Breast epithelium (tissue), 4 donors: ENCODE data around the gene BTBD6. TPM values are rescaled to one million over a fixed set of nuclear protein-coding genes. Genes with fewer than 3 reads are reported as not detected.

Experiments used
- DNase-seq, 2 donors: peaks; one replicate each; pipeline ENCODE4 v3.0.0-alpha.2; 2019; ENCODE audit warnings: low spot score in 2 of 2
- H3K27ac ChIP-seq, 2 donors: fragments of 200-600 bp; sonication (generic) in 1 of 2; one replicate each; pipeline ENCODE4 v1.5.1; 2016 to 2019; ENCODE audit warnings: mild to moderate bottlenecking in 1 of 2
- H3K27me3 ChIP-seq, 2 donors: fragments of 200-600 bp; sonication (generic) in 1 of 2; one replicate each; pipeline versions ENCODE4 v1.5.1 to v1.6.0; 2017 to 2019; ENCODE audit warnings: control low read depth in 1 of 2, mild to moderate bottlenecking in 1 of 2
- H3K36me3 ChIP-seq: fragments of 200-600 bp; one replicate; pipeline ENCODE4 v1.5.1; 2019
- H3K4me1 ChIP-seq, 2 donors: fragments of 200-600 bp; sonication (generic); one replicate each; pipeline ENCODE4 v1.5.1; 2016 to 2019; ENCODE audit warnings: control low read depth in 1 of 2
- H3K4me3 ChIP-seq, 3 donors: fragments of 200-600 bp; sonication (generic); 1 replicate in 2 of 3; 2 replicates in 1 of 3; pipeline ENCODE4 v1.5.1; 2016 to 2019; ENCODE audit warnings: mild to moderate bottlenecking in 3 of 3, moderate library complexity in 2 of 3
- H3K9me3 ChIP-seq, 2 donors: fragments of 200-600 bp; sonication (generic) in 1 of 2; one replicate each; pipeline ENCODE4 v1.5.1; 2016 to 2019; ENCODE audit warnings: control low read depth in 1 of 2
- POLR2A ChIP-seq: fragments of 450-650 bp; IDR thresholded peaks from one replicate; pipeline ENCODE4 v1.6.1; 2016; ENCODE audit warnings: antibody characterized with exemption, mild to moderate bottlenecking, moderate library complexity
- POLR2AphosphoS5 ChIP-seq, 3 donors: sonication (generic); formaldehyde crosslinking; IDR thresholded peaks; one replicate each; pipeline ENCODE4 v1.6.1; 2017; ENCODE audit warnings: antibody characterized with exemption in 3 of 3
- intact Hi-C: fragments of 100-400 bp; cut with DNase I; formaldehyde crosslinking; loops from one replicate; pipeline ENCODE4 v1.15.1; 2023; ENCODE audit warnings: low total_unique reads
- total RNA-seq, 3 donors: library from RNA; depleted of rRNA; stranded (reverse); fragments of >200 nt; gene quantifications; one replicate each; pipeline ENCODE4 v1.1.0, GENCODE V29; 2016
- TF ChIP-seq, protein P1 (sequence below), 3 donors: fragments of 450-650 bp; IDR thresholded peaks; one replicate each; pipeline ENCODE4 v1.5.1; 2016 to 2017; ENCODE audit warnings: antibody characterized with exemption in 3 of 3, mild to moderate bottlenecking in 3 of 3, moderate library complexity in 3 of 3

Gene BTBD6
- total RNA-seq, 3 donors from 2014 or later, result 37.0 to 86.1 (median 41.0) TPM

DNA sequence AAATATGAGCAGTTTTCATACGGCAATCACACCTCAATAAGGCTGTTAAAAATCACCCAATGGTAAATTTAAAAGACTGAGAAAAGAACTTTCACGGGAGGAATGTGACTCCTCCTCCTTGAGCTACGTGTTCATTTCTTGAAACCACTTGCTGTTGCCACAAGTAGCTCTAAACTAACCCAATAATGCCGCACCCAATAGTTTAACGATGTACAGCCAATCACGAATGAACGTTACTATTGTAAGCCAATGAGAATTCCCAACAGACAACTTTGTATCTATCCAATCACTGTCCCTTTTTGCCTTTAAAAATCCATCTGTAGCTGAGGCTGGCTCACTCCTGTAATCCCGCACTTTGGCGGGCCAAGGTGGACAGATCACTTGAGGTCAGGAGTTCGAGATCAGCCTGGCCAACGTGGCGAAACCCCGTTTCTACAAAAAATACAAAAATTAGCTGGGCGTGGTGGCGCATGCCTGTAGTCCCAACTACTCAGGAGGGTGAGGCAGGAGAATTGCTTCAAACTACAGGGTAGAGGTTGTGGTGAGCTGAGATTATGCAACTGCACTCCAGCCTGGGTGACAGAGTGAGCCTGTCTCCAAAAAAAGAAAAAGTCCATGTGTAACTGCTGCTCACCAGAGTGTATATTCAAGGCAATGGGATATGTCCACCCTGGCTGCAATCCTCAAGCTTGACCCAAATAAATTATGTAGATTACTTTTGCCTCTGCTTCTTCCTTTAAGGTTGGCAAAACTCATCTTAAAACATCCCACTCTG lies 24.4 kb upstream of the BTBD6 start:
- H3K27me3 ChIP-seq, result no peaks in the 10 kb centered on the region
- no peak for DNase-seq
- H3K36me3 ChIP-seq, result no peaks in the 10 kb centered on the region
- intact Hi-C loops, result no loop called here
- TF ChIP-seq POLR2AphosphoS5 (IDR thresholded peaks at IDR 0.05) (no peak), POLR2A (no peak)
- TF ChIP-seq, protein P1, sequence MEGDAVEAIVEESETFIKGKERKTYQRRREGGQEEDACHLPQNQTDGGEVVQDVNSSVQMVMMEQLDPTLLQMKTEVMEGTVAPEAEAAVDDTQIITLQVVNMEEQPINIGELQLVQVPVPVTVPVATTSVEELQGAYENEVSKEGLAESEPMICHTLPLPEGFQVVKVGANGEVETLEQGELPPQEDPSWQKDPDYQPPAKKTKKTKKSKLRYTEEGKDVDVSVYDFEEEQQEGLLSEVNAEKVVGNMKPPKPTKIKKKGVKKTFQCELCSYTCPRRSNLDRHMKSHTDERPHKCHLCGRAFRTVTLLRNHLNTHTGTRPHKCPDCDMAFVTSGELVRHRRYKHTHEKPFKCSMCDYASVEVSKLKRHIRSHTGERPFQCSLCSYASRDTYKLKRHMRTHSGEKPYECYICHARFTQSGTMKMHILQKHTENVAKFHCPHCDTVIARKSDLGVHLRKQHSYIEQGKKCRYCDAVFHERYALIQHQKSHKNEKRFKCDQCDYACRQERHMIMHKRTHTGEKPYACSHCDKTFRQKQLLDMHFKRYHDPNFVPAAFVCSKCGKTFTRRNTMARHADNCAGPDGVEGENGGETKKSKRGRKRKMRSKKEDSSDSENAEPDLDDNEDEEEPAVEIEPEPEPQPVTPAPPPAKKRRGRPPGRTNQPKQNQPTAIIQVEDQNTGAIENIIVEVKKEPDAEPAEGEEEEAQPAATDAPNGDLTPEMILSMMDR (IDR thresholded peaks at IDR 0.05), result no peak
- H3K9me3 ChIP-seq, result no peaks in the 10 kb centered on the region
- no peaks in the 10 kb centered on the region for H3K4me1 ChIP-seq
- no peak overlapping the region for H3K4me3 ChIP-seq
- no peak overlapping the region for H3K27ac ChIP-seq

DNA sequence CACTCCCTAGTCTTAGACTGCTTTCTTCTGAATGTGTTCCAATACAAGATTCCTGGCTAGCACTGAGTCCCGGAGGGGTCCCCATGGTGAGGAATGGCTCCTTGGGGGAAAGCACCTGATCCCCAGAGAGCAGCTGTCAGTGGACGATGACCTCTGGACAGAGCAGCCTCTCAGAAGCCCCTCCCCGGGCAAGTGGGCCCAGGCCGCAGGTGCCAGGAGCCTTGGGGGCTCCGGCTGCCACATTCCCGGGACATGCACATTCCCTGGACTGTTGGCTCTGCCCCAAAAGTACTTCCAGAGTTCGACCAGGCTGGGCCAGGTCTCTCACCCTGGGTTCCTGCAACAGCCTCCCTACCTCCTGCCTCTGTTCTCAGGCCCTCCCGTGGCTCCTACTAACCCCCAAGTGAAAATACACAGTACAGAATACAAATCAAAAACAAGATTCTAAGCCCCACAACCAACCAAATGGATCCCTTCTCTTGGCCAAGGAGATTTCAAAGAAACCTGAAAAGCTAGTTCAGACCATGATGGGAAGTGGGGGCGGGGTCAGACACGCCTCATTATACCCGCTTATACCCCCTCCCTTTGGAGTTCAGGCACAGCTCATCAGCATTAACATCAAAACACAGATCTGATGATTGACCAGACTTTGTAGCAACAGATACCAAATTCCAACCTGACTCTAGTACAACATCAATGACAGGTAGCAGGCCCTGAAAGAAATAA lies 23.3 kb upstream of the BTBD6 start:
- Histone ChIP-seq H3K4me1 (no peaks in the 10 kb centered on the region), H3K36me3 (no peaks in the 10 kb centered on the region), H3K27me3 (no peaks in the 10 kb centered on the region), H3K27ac (no peak overlapping the region), H3K4me3 (no peak overlapping the region), H3K9me3 (no peaks in the 10 kb centered on the region)
- intact Hi-C loops, result loop anchor here (5.0 kb wide), 1 partner anchor 908 kb away; no protein-coding TSS in a partner anchor
- TF ChIP-seq, protein P1 (IDR thresholded peaks at IDR 0.05), result no peak
- TF ChIP-seq POLR2A, result no peak
- TF ChIP-seq POLR2AphosphoS5 (IDR thresholded peaks at IDR 0.05), result no peak
- DNase-seq, result no peak

DNA sequence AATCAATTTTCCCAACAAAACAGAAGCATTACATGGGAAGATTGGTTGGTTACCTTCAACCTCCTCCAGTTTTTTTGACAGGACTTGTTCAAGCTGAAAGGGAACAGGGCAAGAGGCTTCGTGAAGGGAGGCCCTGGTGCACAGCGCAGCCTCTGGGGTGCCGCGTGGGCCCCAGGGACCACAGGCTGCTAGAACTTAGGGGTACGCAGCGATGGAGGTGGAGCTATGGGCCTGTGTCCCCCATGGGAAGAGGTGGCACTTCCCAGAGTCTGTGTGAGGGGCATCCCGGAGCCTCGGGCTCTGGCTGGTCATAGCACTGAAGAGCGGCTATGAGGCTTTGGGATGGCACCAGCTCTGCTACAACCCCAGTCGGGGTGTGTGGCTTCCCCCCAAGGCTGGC lies 22.1 kb upstream of the BTBD6 start:
- Histone ChIP-seq H3K27ac (no peak overlapping the region), H3K27me3 (no peaks in the 10 kb centered on the region), H3K9me3 (no peaks in the 10 kb centered on the region), H3K4me3 (no peak overlapping the region), H3K4me1 (no peaks in the 10 kb centered on the region), H3K36me3 (no peaks in the 10 kb centered on the region)
- intact Hi-C loops, result loop anchor here (5.0 kb wide), 1 partner anchor 909 kb away; no protein-coding TSS in a partner anchor
- TF ChIP-seq, protein P1 (IDR thresholded peaks at IDR 0.05), result no peak
- no peak for TF ChIP-seq POLR2AphosphoS5 (IDR thresholded peaks at IDR 0.05)
- no peak for TF ChIP-seq POLR2A
- DNase-seq, result no peak

DNA sequence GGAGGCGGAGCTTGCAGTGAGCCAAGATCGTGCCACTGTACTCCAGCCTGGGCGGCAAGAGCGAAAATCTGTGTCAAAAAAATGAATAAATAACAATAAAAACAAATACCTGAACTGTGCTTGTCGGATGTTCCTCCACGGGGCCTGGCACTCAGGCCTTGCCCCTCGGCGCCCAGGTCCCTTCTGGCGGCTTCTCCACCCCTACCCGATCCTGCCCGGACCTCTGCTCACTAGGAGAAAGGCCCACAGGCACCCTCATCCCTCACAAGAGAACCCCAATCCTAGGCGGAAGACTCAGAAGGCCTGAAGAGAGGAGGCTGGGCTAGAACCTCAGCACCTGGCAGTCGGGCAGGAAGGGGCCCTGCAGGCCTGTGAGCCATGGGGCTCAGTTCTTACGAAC lies 21.0 kb upstream of the BTBD6 start:
- Histone ChIP-seq H3K36me3 (no peaks in the 10 kb centered on the region), H3K4me3 (no peak overlapping the region), H3K4me1 (no peaks in the 10 kb centered on the region), H3K27ac (no peak overlapping the region), H3K9me3 (no peaks in the 10 kb centered on the region), H3K27me3 (no peaks in the 10 kb centered on the region)
- TF ChIP-seq, protein P1 (IDR thresholded peaks at IDR 0.05), result no peak
- TF ChIP-seq POLR2AphosphoS5 (IDR thresholded peaks at IDR 0.05) (no peak), POLR2A (no peak)
- intact Hi-C loops, result loop anchor here (5.0 kb wide), 1 partner anchor 910 kb away; no protein-coding TSS in a partner anchor
- no peak for DNase-seq

DNA sequence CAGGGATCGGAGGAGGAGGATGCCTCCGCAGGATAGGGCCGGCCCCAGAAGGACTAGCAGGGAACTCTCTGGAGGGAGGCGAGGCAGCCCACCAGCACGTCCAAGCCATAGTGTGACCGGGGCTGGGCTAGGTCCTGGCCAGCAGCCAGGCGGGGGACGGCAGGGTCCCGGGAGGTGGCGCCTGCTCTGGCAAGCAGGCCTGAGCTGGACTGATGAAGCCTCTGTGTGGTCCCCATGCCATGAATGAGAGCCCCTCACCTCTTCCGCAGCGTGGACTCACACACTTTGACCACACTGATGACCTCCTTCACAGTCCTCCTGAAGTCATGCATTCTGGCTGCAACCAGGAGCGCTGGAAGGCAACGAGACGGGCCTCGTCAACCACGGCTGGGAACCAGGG lies 19.8 kb upstream of the BTBD6 start:
- TF ChIP-seq POLR2A, result no peak
- TF ChIP-seq POLR2AphosphoS5 (IDR thresholded peaks at IDR 0.05), result no peak
- TF ChIP-seq, protein P1 (IDR thresholded peaks at IDR 0.05), result no peak
- Histone ChIP-seq H3K4me1 (no peaks in the 10 kb centered on the region), H3K4me3 (no peak overlapping the region), H3K36me3 (no peaks in the 10 kb centered on the region), H3K9me3 (no peaks in the 10 kb centered on the region), H3K27ac (no peak overlapping the region), H3K27me3 (no peaks in the 10 kb centered on the region)
- intact Hi-C loops, result loop anchor here (5.0 kb wide), 1 partner anchor 911 kb away; no protein-coding TSS in a partner anchor
- DNase-seq, result no peak
